ENCODE data around the gene MSMP.

- TF ChIP-seq CTCF (IDR thresholded peaks at IDR 0.05 in 4 of 5, conservative IDR thresholded peaks at IDR 0.05 in 1 of 5) (no peak), POLR2A (IDR thresholded peaks at IDR 0.05) (no peak)
Observed at GRCh38 chr9:35713578-35713977, 40.5 kb downstream of the MSMP start.

Data from gastrocnemius medialis (tissue), 4 donors.